SJSA1 (cell line): ENCODE results near the gene MAP3K19. TPM values are rescaled to one million over a fixed set of nuclear protein-coding genes. Genes with fewer than 3 reads are reported as not detected.
"Not testable (repeated sequence)": the region's sequence is repeated elsewhere in the genome, so short reads cannot be mapped to it uniquely, and the experiment has no call there.

Source experiments
- DNase-seq, 2 experiments: peaks; one replicate each; pipeline ENCODE4 v3.0.0-alpha.2; 2015 to 2020; ENCODE audit warnings: low spot score in 2 of 2, low read depth in 1 of 2
- H3K27ac ChIP-seq: fragments of 250-450 bp; sonication (Bioruptor Pico); 2 replicates; pipeline ENCODE4 v1.5.1; 2020; ENCODE audit warnings: mild to moderate bottlenecking, moderate library complexity
- H3K27me3 ChIP-seq: fragments of 250-450 bp; sonication (Bioruptor Pico); replicated peaks from 2 replicates; pipeline ENCODE4 v1.5.1; 2020; ENCODE audit warnings: mild to moderate bottlenecking, moderate library complexity
- H3K36me3 ChIP-seq: fragments of 250-450 bp; sonication (Bioruptor Pico); 2 replicates; pipeline ENCODE4 v1.5.1; 2020; ENCODE audit warnings: mild to moderate bottlenecking
- H3K4me1 ChIP-seq: fragments of 250-450 bp; sonication (Bioruptor Pico); replicated peaks from 2 replicates; pipeline ENCODE4 v1.6.1; 2021; ENCODE audit warnings: mild to moderate bottlenecking
- H3K4me3 ChIP-seq: fragments of 250-450 bp; sonication (Bioruptor Pico); 2 replicates; pipeline ENCODE4 v1.5.1; 2020; ENCODE audit warnings: mild to moderate bottlenecking
- H3K9me3 ChIP-seq: fragments of 250-450 bp; sonication (Bioruptor Pico); replicated peaks from 2 replicates; pipeline ENCODE4 v1.5.1; 2020; ENCODE audit warnings: mild to moderate bottlenecking
- total RNA-seq: library from RNA; depleted of rRNA; stranded (reverse); fragments of >200 nt; shearing (Covaris generic); gene quantifications from 2 replicates; pipeline ENCODE4 v1.2.3, GENCODE V29; 2014

Gene MAP3K19
- total RNA-seq, 1 experiment from 2014 or later, result 0.08 TPM

DNA sequence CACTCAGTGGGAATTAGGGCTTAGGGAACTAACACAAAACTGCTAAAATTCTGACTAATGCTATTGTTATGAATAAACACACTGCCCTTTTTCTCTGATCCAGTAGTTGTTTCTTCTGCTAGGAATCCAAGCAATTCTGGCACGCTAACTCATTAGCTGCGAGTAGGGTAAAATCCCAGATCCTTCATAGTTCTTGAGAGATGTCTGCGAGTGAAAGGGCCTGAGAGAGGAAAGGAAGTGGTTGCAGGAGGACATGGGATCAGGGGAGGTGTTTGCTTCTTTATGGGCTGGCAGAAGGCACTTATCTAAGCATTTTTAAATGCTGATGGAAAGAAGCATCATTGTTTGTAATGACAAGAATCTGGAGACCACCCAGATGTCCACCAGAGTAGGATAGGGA lies 9.4 kb downstream of the MAP3K19 start:
- DNase-seq, result peak; percentile 72 to 88
- Histone ChIP-seq H3K36me3 (no peaks in the 10 kb centered on the region), H3K4me3 (no peak overlapping the region)

GRCh38 chr2:135033216-135033615 lies 14.0 kb downstream of the MAP3K19 start:
- H3K36me3 ChIP-seq, H3K4me3 ChIP-seq, H3K9me3 ChIP-seq, H3K27ac ChIP-seq, DNase-seq, H3K27me3 ChIP-seq: not testable (repeated sequence)
- H3K4me1 ChIP-seq, result peaks cover 13% of the 10 kb centered on the region

More for the DNA sequence above, 9.4 kb downstream of the MAP3K19 start:
- H3K4me1 ChIP-seq, result peaks cover 18% of the 10 kb centered on the region
- no peaks in the 10 kb centered on the region for H3K27me3 ChIP-seq
- peak overlapping the region; percentile 60 for H3K27ac ChIP-seq
- no peaks in the 10 kb centered on the region for H3K9me3 ChIP-seq

DNA sequence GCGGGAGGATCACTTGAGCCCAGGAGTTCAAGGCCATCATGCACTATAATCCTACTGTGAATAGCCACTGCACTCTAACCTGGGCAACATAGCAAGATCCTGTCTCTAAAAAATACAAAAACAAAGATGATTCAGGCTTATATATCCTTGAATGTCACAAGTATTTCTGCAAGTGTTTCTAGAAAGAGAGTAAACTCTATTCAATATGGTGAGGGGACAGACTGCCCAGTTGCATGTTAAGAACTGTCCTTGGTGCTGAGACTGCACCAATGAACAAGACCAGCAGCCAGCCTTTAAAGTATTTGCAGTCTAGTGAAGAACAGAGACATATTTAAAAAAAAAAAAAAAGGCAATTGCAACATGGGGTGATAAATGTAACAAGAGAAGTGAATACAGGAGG lies 16.4 kb downstream of the MAP3K19 start:
- no peaks in the 10 kb centered on the region for H3K36me3 ChIP-seq
- no peak overlapping the region for H3K27ac ChIP-seq
- H3K4me1 ChIP-seq, result no peaks in the 10 kb centered on the region
- no peak for DNase-seq
- no peaks in the 10 kb centered on the region for H3K9me3 ChIP-seq
- no peak overlapping the region for H3K4me3 ChIP-seq
- no peaks in the 10 kb centered on the region for H3K27me3 ChIP-seq

DNA sequence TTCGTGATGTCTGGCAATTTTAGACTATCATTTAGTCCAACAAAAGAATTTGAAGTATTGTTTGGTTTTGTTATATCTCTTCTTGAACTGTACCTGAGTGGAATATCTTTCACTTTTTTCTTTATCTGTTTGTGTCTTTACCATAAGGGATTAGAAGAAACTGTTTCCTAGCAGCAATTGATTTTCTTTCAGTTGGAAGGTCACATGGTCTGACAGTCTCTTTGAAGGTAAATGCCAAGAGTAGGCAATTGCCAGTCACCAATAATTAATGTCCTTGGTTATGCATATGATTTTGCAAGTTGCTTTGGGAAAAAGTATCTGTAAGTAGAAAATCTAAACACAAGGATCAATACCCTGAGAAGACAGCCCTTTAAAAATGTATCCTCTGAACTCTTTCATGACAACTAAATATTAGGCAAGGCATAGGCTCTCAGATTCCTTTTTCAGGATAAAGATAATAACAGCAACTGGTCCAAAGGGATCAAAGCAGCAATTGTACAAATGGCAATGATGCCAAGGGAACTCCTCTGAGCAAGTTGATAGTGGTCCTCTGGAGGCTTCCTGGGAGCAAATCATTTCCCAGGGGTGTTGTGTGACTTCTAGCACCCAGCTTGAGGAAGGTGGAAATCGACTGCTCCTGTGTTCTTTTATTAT lies 17.6 kb downstream of the MAP3K19 start:
- Histone ChIP-seq H3K27me3 (no peaks in the 10 kb centered on the region), H3K4me1 (no peaks in the 10 kb centered on the region), H3K27ac (no peak overlapping the region), H3K36me3 (no peaks in the 10 kb centered on the region), H3K4me3 (no peak overlapping the region), H3K9me3 (no peaks in the 10 kb centered on the region)
- no peak for DNase-seq

DNA sequence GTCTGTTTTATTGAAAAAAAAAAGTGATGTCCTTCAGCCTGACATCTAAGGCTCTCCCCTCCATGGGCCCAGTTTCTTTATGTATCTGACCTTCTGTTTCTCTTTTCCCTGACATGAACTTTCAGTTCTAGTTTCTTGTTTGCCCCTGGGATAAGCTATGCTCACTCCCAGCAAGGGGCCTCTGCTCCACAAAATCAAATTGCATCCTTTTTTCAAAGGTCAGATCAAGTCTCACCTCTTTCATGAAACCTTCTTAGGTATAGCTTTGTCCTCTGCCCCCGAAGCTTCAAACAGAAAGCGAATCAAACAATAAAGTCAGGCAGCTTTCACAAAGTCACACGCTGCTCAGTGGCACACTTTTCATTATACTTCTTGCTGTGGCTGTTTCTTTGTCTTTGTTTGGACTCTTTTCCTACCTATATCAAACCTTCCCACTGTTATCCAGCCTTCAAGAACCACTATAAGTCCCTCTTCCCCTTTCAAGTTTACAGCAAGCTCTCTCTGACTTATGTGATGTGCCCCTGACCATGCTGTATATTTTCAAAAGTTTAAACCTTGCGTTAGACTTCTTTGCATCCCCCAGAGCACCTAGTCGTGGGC lies 23.3 kb downstream of the MAP3K19 start:
- H3K4me3 ChIP-seq, result no peak overlapping the region
- H3K9me3 ChIP-seq, result no peaks in the 10 kb centered on the region
- no peaks in the 10 kb centered on the region for H3K27me3 ChIP-seq
- H3K27ac ChIP-seq, result no peak overlapping the region
- no peak for DNase-seq
- no peaks in the 10 kb centered on the region for H3K36me3 ChIP-seq
- H3K4me1 ChIP-seq, result no peaks in the 10 kb centered on the region

- H3K4me3 ChIP-seq, result no peak overlapping the region
- H3K9me3 ChIP-seq, result no peaks in the 10 kb centered on the region
- H3K4me1 ChIP-seq, result no peaks in the 10 kb centered on the region
- H3K36me3 ChIP-seq, result no peaks in the 10 kb centered on the region
- DNase-seq, result no peak
- no peaks in the 10 kb centered on the region for H3K27me3 ChIP-seq
- no peak overlapping the region for H3K27ac ChIP-seq
These were observed 24.0 kb downstream of the MAP3K19 start for GRCh38 chr2:135022952-135023880.

GRCh38 chr2:135021618-135022017 lies 25.6 kb downstream of the MAP3K19 start:
- no peak overlapping the region for H3K27ac ChIP-seq
- no peaks in the 10 kb centered on the region for H3K36me3 ChIP-seq
- 0 out of 2 replicates have a peak, but pooled peaks cover 8% of the 10 kb centered on the region for H3K27me3 ChIP-seq
- no peak for DNase-seq
- no peaks in the 10 kb centered on the region for H3K4me1 ChIP-seq
- no peaks in the 10 kb centered on the region for H3K9me3 ChIP-seq
- no peak overlapping the region for H3K4me3 ChIP-seq

GRCh38 chr2:135011633-135012032 lies 35.6 kb downstream of the MAP3K19 start:
- Histone ChIP-seq H3K27ac (no peak overlapping the region), H3K4me3 (no peak overlapping the region), H3K36me3 (no peaks in the 10 kb centered on the region), H3K27me3 (peaks cover 5% of the 10 kb centered on the region; the same call in 1 of the 2 replicates), H3K4me1 (no peaks in the 10 kb centered on the region), H3K9me3 (no peaks in the 10 kb centered on the region)
- no peak for DNase-seq

DNA sequence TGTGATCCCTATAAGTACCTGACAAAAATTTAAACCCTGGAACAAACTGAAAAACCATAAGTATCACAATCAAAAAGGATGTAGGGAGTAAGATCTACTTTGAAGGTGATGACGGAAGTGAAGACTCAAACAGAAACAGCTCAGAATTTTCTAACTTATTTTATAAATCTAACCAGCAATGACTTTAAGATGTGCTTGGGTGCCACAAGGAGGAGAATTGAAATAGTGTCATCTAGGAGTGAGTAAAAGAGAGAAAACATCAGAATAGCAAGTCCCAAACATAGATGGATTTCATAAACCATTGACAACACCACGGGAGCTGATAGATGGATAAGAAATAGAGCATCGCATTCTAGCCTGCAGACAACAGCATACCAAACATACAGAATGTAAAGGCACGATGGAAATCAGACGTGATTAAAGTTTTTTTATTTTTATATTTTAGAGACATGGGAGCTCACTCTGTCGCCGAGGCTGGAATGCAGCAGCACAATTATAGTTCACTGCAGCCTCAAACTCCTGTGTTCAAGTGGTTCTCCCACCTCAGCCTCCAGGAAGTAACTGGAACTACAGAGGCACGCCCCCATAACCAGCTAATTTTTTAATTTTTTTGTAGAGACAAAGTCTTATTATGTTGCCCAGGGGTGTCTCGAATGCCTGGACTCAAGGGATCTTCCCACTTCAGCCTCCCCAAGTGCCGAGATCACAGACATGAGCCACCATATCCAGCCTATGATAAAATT lies 36.9 kb downstream of the MAP3K19 start:
- Histone ChIP-seq H3K27me3 (peaks cover 4% of the 10 kb centered on the region), H3K9me3 (no peaks in the 10 kb centered on the region), H3K4me1 (no peaks in the 10 kb centered on the region), H3K27ac (no peak overlapping the region), H3K4me3 (no peak overlapping the region), H3K36me3 (no peaks in the 10 kb centered on the region)
- DNase-seq, result no peak

- H3K27ac ChIP-seq, result no peak overlapping the region
- DNase-seq, result no peak
- H3K9me3 ChIP-seq, result no peaks in the 10 kb centered on the region
These were observed 37.9 kb downstream of the MAP3K19 start for GRCh38 chr2:135009339-135009738.

DNA sequence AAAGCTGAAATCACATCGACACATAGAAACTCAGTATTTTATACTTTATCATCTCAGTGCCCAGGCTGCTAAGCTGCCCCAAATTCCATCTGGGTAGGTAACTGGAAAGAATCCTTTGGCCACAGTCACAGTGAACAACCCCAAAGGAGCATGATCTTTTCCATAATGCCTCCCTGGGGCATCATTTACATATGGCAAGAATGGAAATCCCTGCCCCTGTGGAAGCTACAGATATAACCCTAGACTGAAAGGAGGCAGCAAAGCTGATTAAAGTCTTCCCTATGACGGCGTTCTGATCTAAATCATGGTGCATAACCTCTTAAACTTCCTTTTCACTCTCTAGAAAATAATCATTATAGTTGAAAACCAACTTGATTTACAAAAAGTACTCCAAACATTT lies 41.5 kb downstream of the MAP3K19 start:
- Histone ChIP-seq H3K27ac (no peak overlapping the region), H3K36me3 (no peaks in the 10 kb centered on the region), H3K4me3 (no peak overlapping the region), H3K4me1 (no peaks in the 10 kb centered on the region), H3K9me3 (no peaks in the 10 kb centered on the region), H3K27me3 (no peaks in the 10 kb centered on the region; the same call in 1 of the 2 replicates)
- DNase-seq, result no peak

More at GRCh38 chr2:135009339-135009738, 37.9 kb downstream of the MAP3K19 start:
- Histone ChIP-seq H3K4me1 (no peaks in the 10 kb centered on the region), H3K4me3 (no peak overlapping the region), H3K27me3 (no peaks in the 10 kb centered on the region; the same call in 1 of the 2 replicates), H3K36me3 (no peaks in the 10 kb centered on the region)

- Histone ChIP-seq H3K27ac (no peak overlapping the region), H3K27me3 (no peaks in the 10 kb centered on the region; the same call in 1 of the 2 replicates), H3K4me1 (peaks cover 6% of the 10 kb centered on the region; the same call in 1 of the 2 replicates), H3K9me3 (no peaks in the 10 kb centered on the region), H3K4me3 (no peak overlapping the region), H3K36me3 (no peaks in the 10 kb centered on the region)
- peak; percentile 73 to 77 for DNase-seq
These were observed 43.1 kb downstream of the MAP3K19 start for GRCh38 chr2:135004005-135004746.

GRCh38 chr2:135002836-135003235 lies 44.4 kb downstream of the MAP3K19 start:
- Histone ChIP-seq H3K36me3 (no peaks in the 10 kb centered on the region), H3K9me3 (no peaks in the 10 kb centered on the region), H3K27me3 (no peaks in the 10 kb centered on the region; the same call in 1 of the 2 replicates), H3K4me3 (no peak overlapping the region), H3K27ac (no peak overlapping the region), H3K4me1 (peaks cover 6% of the 10 kb centered on the region)
- DNase-seq, result no peak
